ENCODE results near the gene RPL28.
"Not testable (repeated sequence)": the region's sequence is repeated elsewhere in the genome, so short reads cannot be mapped to it uniquely, and the experiment has no call there.

Gene RPL28

DNA sequence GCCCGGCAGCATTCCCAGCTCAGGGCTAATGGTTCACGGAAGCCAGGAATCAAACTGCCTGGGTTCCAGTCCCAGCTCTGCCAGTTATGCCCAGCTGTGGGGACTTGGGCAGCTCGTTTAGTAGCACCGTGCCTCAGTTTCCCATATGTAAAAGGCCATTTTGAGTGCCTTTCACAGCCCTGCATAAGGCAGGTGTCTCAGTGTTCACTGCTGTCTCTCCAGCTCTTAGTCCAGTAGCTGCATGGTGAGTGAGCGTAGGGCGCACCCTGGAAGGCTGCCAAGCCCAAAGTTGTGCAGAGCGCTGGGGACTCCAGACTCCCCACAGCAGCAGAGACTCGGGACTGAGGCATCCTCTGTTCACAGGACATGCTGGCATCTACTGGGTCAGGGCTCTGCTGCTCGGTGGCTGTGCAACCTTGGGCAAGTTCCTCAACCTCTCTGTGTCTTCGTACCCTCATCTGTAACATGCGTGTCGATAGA, 5.5 kb downstream of the RPL28 start:
- Histone ChIP-seq H3K9ac (ENCODE audit: low read length) (no peak overlapping the region), H3K4me1 (ENCODE audit: control insufficient read depth, low read depth, low read length) (peaks cover 17% of the 10 kb centered on the region), H3K36me3 (ENCODE audit: control insufficient read depth, low read depth, low read length) (peaks cover 29% of the 10 kb centered on the region), H3K4me3 (ENCODE audit: low read length) (no peak overlapping the region), H3K9me3 (ENCODE audit: control insufficient read depth, low read depth, low read length) (no peaks in the 10 kb centered on the region), H3K27me3 (ENCODE audit: control insufficient read depth, insufficient read depth, low read length) (no peaks in the 10 kb centered on the region), H3K27ac (ENCODE audit: low read length) (no peak overlapping the region)

DNA sequence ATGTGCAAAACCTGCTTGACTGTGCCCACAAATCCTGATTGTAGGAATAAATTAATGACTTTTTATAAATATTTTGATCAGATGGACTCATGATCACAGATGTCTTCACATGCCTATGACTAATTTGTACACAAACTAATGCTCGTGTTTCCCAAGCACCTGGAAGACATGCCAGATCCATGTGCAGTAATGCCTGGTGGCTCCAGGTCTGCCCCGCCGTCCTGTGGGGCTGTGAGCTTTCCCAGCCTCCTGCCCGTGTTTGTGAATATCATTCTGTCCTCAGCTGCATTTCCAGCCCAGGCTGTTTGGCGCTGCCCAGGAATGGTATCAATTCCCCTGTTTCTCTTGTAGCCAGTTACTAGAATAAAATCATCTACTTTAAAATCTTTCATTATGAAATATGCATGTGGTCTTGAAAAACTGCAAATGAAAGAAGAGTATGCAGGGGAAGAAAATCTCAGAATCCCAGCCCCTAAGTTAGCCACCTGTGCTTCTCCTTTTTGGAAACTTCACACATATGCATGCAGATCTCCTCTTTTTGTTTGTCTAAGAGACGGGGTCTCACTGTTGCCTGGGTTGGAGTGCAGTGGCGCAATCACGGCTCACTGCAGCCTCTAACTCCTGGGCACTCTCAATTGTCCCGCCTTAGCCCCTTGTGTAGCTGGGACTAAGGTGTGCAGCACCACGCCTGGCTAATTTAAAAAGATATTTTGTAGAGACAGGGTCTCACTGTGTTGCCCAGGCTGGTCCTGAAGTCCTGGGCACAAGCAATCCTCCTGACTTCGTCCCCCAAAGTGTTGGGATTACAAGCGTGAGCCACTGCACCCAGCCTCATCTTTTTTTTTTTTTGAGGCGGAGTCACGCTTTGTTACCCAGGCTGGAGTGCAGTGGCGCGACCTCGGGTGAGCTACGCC, 6.2 kb downstream of the RPL28 start:
- Histone ChIP-seq H3K9ac (ENCODE audit: low read length) (no peak overlapping the region), H3K27me3 (ENCODE audit: control insufficient read depth, insufficient read depth, low read length) (no peaks in the 10 kb centered on the region), H3K4me1 (ENCODE audit: control insufficient read depth, low read depth, low read length) (peaks cover 15% of the 10 kb centered on the region), H3K27ac (ENCODE audit: low read length) (no peak overlapping the region), H3K4me3 (ENCODE audit: low read length) (peak overlapping the region; percentile 25), H3K36me3 (ENCODE audit: control insufficient read depth, low read depth, low read length) (peaks cover 25% of the 10 kb centered on the region), H3K9me3 (ENCODE audit: control insufficient read depth, low read depth, low read length) (no peaks in the 10 kb centered on the region)

DNA sequence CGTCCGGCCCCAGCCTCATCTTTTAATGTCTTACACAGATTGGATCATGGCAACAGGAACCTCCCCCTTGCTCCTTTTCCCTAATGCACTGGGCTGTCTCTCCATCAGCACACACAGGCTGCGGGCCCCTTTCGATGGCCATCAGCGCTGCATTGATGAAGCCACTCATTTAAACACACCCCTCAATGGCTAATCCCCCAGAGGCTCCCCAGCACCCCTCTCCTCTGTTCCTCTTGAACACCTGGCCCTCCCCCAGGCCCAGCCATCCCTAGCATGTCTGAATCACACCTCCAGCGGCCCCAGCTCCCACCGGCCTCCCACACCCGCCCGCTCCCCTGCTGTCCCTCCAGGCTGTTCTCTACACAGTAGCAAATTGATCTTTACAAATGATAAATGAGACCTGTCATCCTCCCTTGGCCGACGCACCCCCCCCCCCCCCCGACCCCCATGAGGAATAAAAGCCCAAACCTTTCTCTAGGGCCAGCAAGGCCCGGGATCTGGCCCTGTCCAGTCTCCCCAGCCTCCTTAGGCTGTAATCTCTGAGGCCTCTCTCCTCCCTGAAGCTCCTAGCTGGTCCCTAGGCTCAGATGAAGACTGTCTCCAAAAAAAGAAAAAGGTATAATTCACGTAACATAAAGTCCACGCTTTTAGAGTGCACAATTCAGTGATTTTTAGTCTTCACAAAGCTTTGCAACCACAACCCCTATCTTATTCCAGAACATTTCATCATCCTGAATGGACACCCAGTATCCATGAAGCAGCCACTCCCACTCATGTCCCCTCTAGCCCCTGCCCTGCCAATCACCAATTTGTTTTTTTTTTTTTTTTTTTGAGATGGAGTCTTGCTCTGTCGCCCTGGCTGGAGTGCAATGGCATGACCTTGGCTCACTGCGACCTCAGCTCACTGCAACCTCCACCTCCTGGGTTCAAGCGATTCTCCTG, 7.4 kb downstream of the RPL28 start:
- H3K9ac ChIP-seq (ENCODE audit: low read length): no peak overlapping the region
- no peaks in the 10 kb centered on the region for H3K9me3 ChIP-seq (ENCODE audit: control insufficient read depth, low read depth, low read length)
- peaks cover 10% of the 10 kb centered on the region for H3K4me1 ChIP-seq (ENCODE audit: control insufficient read depth, low read depth, low read length)
- peaks cover 14% of the 10 kb centered on the region for H3K36me3 ChIP-seq (ENCODE audit: control insufficient read depth, low read depth, low read length)
- H3K27ac ChIP-seq (ENCODE audit: low read length): no peak overlapping the region
- H3K27me3 ChIP-seq (ENCODE audit: control insufficient read depth, insufficient read depth, low read length): no peaks in the 10 kb centered on the region
- H3K4me3 ChIP-seq (ENCODE audit: low read length): no peak overlapping the region

- no peaks in the 10 kb centered on the region for H3K27me3 ChIP-seq (ENCODE audit: control insufficient read depth, insufficient read depth, low read length)
- H3K4me3 ChIP-seq (ENCODE audit: low read length): no peak overlapping the region
- H3K9me3 ChIP-seq (ENCODE audit: control insufficient read depth, low read depth, low read length): no peaks in the 10 kb centered on the region
- H3K36me3 ChIP-seq (ENCODE audit: control insufficient read depth, low read depth, low read length): peaks cover 32% of the 10 kb centered on the region
- no peaks in the 10 kb centered on the region for H3K4me1 ChIP-seq (ENCODE audit: control insufficient read depth, low read depth, low read length)
- no peak overlapping the region for H3K9ac ChIP-seq (ENCODE audit: low read length)
- no peak overlapping the region for H3K27ac ChIP-seq (ENCODE audit: low read length)
Observed at GRCh38 chr19:55398200-55398925, 12.6 kb downstream of the RPL28 start.

DNA sequence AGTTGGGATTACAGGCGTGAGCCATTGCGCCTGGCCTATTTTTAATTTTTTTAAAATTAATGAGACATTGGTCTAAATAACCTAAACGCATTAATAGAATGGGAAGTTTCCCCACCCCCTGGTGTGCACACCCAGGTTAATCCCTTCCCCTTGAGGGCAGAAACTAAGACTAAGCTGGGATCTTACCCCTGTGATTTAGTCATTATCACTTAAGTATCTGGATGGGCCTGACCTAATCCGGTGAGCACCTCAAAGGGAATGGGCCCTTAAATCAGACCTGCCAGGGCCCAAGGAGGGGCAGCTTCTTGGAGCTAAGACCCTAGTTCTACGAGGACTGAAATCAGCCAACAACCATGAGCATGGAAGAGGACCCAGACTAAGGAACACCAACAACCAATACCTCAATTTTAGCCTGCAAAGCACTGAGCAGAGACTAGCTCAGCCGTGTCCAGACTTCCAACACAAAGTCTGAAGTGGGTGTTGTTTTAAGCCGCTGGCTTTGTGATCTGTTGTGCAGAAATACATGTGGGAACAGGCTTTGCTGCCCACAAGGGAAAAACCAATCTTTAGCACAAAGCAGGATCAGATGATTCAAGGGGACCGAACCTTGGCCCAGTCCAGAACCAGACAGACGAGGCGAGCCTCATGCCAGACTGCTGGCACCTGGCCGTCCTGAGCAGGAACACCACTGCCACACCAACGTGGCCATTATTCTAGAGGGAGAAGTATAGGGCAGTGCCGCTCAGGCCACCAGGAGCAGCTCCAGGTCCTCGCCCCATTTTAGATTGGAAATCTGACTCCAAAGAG, 14.8 kb downstream of the RPL28 start:
- no peak overlapping the region for H3K9ac ChIP-seq (ENCODE audit: low read length)
- no peaks in the 10 kb centered on the region for H3K9me3 ChIP-seq (ENCODE audit: control insufficient read depth, low read depth, low read length)
- H3K27me3 ChIP-seq (ENCODE audit: control insufficient read depth, insufficient read depth, low read length): no peaks in the 10 kb centered on the region
- H3K27ac ChIP-seq (ENCODE audit: low read length): no peak overlapping the region
- H3K36me3 ChIP-seq (ENCODE audit: control insufficient read depth, low read depth, low read length): peaks cover 49% of the 10 kb centered on the region
- H3K4me1 ChIP-seq (ENCODE audit: control insufficient read depth, low read depth, low read length): peaks cover 1% of the 10 kb centered on the region
- H3K4me3 ChIP-seq (ENCODE audit: low read length): no peak overlapping the region

GRCh38 chr19:55401390-55401789, 15.7 kb downstream of the RPL28 start:
- not testable (repeated sequence) for H3K9ac ChIP-seq (ENCODE audit: low read length); H3K9me3 ChIP-seq (ENCODE audit: control insufficient read depth, low read depth, low read length); H3K27ac ChIP-seq (ENCODE audit: low read length); H3K27me3 ChIP-seq (ENCODE audit: control insufficient read depth, insufficient read depth, low read length); H3K4me3 ChIP-seq (ENCODE audit: low read length)
- H3K4me1 ChIP-seq (ENCODE audit: control insufficient read depth, low read depth, low read length): peaks cover 10% of the 10 kb centered on the region
- H3K36me3 ChIP-seq (ENCODE audit: control insufficient read depth, low read depth, low read length): peaks cover 58% of the 10 kb centered on the region

- no peak overlapping the region for H3K4me3 ChIP-seq (ENCODE audit: low read length)
- H3K27me3 ChIP-seq (ENCODE audit: control insufficient read depth, insufficient read depth, low read length): no peaks in the 10 kb centered on the region
- H3K4me1 ChIP-seq (ENCODE audit: control insufficient read depth, low read depth, low read length): peaks cover 14% of the 10 kb centered on the region
- no peak overlapping the region for H3K27ac ChIP-seq (ENCODE audit: low read length)
- H3K36me3 ChIP-seq (ENCODE audit: control insufficient read depth, low read depth, low read length): peaks cover 62% of the 10 kb centered on the region
- no peaks in the 10 kb centered on the region for H3K9me3 ChIP-seq (ENCODE audit: control insufficient read depth, low read depth, low read length)
- H3K9ac ChIP-seq (ENCODE audit: low read length): no peak overlapping the region
Observed at GRCh38 chr19:55402509-55402908, 16.8 kb downstream of the RPL28 start.

- Histone ChIP-seq H3K27ac (ENCODE audit: low read length) (no peak overlapping the region), H3K36me3 (ENCODE audit: control insufficient read depth, low read depth, low read length) (peaks cover 57% of the 10 kb centered on the region), H3K4me3 (ENCODE audit: low read length) (peak overlapping the region; percentile 82), H3K9ac (ENCODE audit: low read length) (no peak overlapping the region), H3K27me3 (ENCODE audit: control insufficient read depth, insufficient read depth, low read length) (no peaks in the 10 kb centered on the region), H3K9me3 (ENCODE audit: control insufficient read depth, low read depth, low read length) (no peaks in the 10 kb centered on the region), H3K4me1 (ENCODE audit: control insufficient read depth, low read depth, low read length) (peaks cover 19% of the 10 kb centered on the region)
Observed at GRCh38 chr19:55405638-55406037, 19.9 kb downstream of the RPL28 start.

DNA sequence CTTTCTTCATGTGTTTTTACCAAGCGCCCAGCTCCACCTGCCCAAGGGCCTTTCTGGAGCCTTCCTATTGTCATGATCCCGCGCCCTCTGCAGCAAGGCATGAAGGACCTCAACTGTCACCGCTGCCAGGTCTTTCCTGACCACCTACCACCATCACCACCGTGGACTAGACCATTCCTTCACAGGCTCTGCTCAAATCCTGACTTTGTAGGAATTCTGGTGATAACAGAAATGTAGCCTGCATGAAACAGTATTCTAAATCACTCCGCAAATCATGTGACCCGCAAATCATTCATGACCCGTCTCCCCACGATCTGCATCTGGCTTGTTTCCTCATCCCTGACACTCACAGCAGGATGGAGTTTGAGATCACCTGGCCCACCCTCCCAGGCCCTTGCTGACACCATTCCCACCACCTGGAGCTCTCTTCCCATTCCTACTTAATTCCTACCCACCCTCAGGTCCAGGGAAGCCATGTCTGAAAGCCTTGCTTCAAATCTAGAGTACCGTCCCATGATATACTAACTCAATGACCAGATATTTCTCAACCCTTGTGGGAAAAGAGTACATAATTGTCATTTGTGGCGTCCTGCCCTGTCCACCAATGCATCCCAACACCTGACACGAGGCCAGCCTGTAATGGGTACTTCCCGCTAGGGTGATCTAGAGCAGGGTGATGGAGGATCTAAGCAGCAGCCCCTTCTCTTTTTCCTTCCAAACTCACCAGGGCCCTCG, 20.5 kb downstream of the RPL28 start:
- Histone ChIP-seq H3K36me3 (ENCODE audit: control insufficient read depth, low read depth, low read length) (peaks cover 51% of the 10 kb centered on the region), H3K27me3 (ENCODE audit: control insufficient read depth, insufficient read depth, low read length) (no peaks in the 10 kb centered on the region), H3K9ac (ENCODE audit: low read length) (no peak overlapping the region), H3K27ac (ENCODE audit: low read length) (no peak overlapping the region), H3K4me1 (ENCODE audit: control insufficient read depth, low read depth, low read length) (peaks cover 19% of the 10 kb centered on the region), H3K4me3 (ENCODE audit: low read length) (peak overlapping the region; percentile 82), H3K9me3 (ENCODE audit: control insufficient read depth, low read depth, low read length) (no peaks in the 10 kb centered on the region)
